Measurements from ENCODE around the gene MAN1A1. TPM values are rescaled to one million over a fixed set of nuclear protein-coding genes. Genes with fewer than 3 reads are reported as not detected.

MAN1A1 gene
- polyA plus RNA-seq, 1 experiment = 1.6 TPM

DNA sequence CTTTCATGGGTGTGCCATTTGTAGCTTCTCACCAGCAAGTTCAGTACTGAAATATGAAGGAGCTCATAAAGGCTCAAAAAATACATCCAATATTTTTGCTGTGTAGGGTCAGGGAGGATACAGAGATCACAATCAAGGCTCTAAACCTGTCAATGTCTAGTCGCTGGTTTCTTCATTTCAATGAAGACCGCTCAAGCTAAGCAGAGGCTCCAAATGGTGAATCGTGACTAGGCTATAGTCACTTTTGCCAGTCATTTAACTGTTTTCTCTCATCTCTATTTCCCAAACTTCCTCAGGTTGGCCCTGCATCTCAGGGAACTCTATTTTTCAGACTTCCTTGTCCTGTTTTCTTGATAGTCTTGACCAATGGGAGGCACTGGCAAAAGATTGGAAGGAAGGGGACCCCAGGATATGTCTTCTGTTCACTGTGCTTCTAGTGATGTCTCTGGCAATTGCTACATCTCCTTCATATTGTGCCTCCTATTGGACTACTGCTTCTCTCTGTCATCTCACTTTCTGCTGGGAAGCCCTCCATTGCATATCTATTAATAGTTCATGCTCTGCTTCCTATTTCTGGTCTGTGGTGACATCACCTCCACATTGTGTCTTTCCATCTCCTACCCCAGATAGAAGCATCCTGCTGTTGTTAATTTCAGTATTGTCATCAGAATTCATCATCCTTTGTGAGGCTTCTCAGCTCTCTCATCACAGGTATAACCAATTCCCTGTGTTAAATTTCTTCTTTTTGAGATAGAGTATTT, 183.4 kb downstream of the MAN1A1 start:
- POLR2A ChIA-PET = no interaction called here
- CTCF ChIA-PET = interaction anchor here (1.2 kb wide), 1 partner anchor 17 kb away, joined by 4 read pairs; no protein-coding TSS in a partner anchor
- DNase-seq (ENCODE audit: low read depth) = no peak

DNA sequence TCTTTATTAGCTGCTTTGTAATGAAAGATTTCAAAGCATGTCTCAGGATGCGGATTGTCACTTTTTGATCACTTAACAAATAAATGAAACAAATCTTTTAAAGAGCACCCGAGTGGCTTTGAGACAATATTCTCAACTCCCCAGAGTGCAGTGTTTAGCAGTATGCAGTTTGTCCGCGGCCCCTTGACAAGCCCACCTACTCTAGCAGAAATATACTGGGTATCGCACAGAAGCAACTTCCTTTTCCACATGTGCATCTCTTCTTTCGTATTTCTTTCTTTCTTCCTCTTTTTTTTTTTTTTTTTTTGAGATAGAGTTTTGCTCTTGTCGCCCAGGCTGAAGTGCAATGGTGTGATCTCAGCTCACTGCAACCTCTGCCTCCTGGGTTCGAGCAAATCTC, 186.6 kb downstream of the MAN1A1 start:
- no peaks in the 10 kb centered on the region for H3K36me3 ChIP-seq (ENCODE audit: control insufficient read depth, insufficient read depth, low read length)
- H3K27me3 ChIP-seq (ENCODE audit: control insufficient read depth, insufficient read depth, low read length) = peaks cover 3% of the 10 kb centered on the region; the same call in 1 of the 2 replicates
- POLR2A ChIA-PET = no interaction called here
- TF ChIP-seq, protein P1, sequence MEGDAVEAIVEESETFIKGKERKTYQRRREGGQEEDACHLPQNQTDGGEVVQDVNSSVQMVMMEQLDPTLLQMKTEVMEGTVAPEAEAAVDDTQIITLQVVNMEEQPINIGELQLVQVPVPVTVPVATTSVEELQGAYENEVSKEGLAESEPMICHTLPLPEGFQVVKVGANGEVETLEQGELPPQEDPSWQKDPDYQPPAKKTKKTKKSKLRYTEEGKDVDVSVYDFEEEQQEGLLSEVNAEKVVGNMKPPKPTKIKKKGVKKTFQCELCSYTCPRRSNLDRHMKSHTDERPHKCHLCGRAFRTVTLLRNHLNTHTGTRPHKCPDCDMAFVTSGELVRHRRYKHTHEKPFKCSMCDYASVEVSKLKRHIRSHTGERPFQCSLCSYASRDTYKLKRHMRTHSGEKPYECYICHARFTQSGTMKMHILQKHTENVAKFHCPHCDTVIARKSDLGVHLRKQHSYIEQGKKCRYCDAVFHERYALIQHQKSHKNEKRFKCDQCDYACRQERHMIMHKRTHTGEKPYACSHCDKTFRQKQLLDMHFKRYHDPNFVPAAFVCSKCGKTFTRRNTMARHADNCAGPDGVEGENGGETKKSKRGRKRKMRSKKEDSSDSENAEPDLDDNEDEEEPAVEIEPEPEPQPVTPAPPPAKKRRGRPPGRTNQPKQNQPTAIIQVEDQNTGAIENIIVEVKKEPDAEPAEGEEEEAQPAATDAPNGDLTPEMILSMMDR (IDR thresholded peaks at IDR 0.05; ENCODE audit: insufficient read depth, low read depth, low read length) = no peak
- H3K4me3 ChIP-seq (ENCODE audit: low read depth, low read length) = no peak overlapping the region
- no peak for DNase-seq (ENCODE audit: low read depth)
- CTCF ChIA-PET = no interaction called here

More for the DNA sequence above, 183.4 kb downstream of the MAN1A1 start:
- TF ChIP-seq, protein P1 (IDR thresholded peaks at IDR 0.05; ENCODE audit: insufficient read depth, low read depth, low read length) = no peak
- Histone ChIP-seq H3K27me3 (ENCODE audit: control insufficient read depth, insufficient read depth, low read length) (no peaks in the 10 kb centered on the region), H3K36me3 (ENCODE audit: control insufficient read depth, insufficient read depth, low read length) (no peaks in the 10 kb centered on the region), H3K4me3 (ENCODE audit: low read depth, low read length) (no peak overlapping the region)

DNA sequence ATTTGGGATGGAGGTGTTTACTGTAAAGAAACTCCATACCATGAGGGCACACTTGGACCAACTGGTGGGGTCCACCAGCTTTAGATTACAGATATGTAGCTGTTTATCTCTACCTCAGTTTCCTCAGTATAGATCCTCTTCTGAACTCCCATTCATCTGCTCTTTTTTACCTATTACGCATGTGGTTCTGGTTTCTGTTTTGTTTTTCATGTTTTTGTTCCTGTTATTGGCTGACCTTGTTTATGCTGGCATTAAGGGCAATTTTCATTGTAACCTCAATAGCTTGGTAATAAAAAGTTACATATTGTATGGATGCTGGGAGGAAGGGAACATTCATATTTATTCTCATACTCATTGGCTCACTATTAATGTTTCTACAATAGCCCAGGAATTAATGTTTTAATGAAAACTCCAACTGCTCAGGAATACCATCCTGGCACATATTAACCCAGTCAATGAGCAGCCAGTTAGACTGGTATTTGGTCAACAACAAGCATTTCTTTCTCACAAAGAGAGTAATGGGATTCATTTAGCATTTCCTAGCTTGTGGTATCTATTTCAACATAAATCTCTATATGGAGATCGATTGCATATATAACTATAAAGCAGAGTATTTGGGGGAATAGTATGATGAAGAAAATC, 187.3 kb downstream of the MAN1A1 start:
- Histone ChIP-seq H3K27me3 (ENCODE audit: control insufficient read depth, insufficient read depth, low read length) (peaks cover 6% of the 10 kb centered on the region), H3K4me3 (ENCODE audit: low read depth, low read length) (no peak overlapping the region), H3K36me3 (ENCODE audit: control insufficient read depth, insufficient read depth, low read length) (no peaks in the 10 kb centered on the region)
- DNase-seq (ENCODE audit: low read depth) = no peak
- POLR2A ChIA-PET = no interaction called here
- CTCF ChIA-PET = no interaction called here
- TF ChIP-seq, protein P1 (IDR thresholded peaks at IDR 0.05; ENCODE audit: insufficient read depth, low read depth, low read length) = no peak

DNA sequence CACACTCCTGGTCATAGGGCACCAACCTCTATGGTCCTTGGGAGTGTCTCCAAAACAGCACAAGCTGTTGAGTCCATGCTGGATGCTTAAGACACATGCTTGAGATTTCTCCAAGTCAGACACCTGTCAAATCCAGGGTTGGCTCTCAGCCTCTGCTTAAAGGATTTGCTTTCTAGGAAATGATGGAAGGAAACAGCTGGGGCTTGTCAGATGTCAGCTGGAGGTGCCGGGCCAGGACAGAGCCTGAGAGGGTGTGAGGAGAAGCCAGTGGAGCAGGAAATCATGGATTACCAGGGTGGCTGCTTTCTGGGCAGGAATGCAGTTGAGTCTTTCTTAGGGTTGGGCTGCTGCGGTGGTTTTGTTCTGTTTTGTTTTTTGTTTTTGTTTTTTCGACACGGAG, 188.1 kb downstream of the MAN1A1 start:
- Histone ChIP-seq H3K4me3 (ENCODE audit: low read depth, low read length) (no peak overlapping the region), H3K36me3 (ENCODE audit: control insufficient read depth, insufficient read depth, low read length) (no peaks in the 10 kb centered on the region), H3K27me3 (ENCODE audit: control insufficient read depth, insufficient read depth, low read length) (peaks cover 10% of the 10 kb centered on the region)
- TF ChIP-seq, protein P1 (IDR thresholded peaks at IDR 0.05; ENCODE audit: insufficient read depth, low read depth, low read length) = no peak
- ChIA-PET POLR2A (no interaction called here), CTCF (interaction anchor here (0.8 kb wide), 1 partner anchor 13 kb away, joined by 3 read pairs; no protein-coding TSS in a partner anchor)
- no peak for DNase-seq (ENCODE audit: low read depth)

DNA sequence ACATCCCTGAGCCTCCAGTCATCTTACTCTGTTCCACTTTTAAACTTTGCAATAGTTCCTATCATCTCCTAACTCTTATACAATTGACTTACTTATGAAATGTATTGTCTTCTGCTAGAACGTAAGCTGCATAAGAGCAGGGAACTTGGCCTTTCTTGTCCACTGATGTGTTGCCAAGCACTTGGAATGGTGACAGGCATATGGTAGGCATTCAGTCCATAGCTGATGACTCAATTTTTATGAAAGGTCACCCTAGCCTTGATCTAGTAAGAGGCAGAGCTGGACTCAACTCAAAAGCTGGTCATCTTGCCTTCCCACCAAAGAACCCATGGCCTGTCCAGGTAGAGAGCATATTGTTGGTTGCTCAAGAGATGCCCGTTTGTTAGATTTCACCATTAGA, 188.7 kb downstream of the MAN1A1 start:
- Histone ChIP-seq H3K27me3 (ENCODE audit: control insufficient read depth, insufficient read depth, low read length) (peaks cover 10% of the 10 kb centered on the region), H3K36me3 (ENCODE audit: control insufficient read depth, insufficient read depth, low read length) (no peaks in the 10 kb centered on the region), H3K4me3 (ENCODE audit: low read depth, low read length) (no peak overlapping the region)
- DNase-seq (ENCODE audit: low read depth) = no peak
- ChIA-PET POLR2A (no interaction called here), CTCF (no interaction called here)
- TF ChIP-seq, protein P1 (IDR thresholded peaks at IDR 0.05; ENCODE audit: insufficient read depth, low read depth, low read length) = no peak

All from BJ (cell line).